WTC11 (cell line): Measurements from ENCODE around the gene EMP2. TPM values are rescaled to one million over a fixed set of nuclear protein-coding genes. Genes with fewer than 3 reads are reported as not detected.

Experiments used
- ATAC-seq: fragments of 200-7000 bp; cut with Tn5 transposase; 2 replicates; pipeline ENCODE4 v1.10.0; 2021; ENCODE audit warnings: mild to moderate bottlenecking, moderate library complexity
- CTCF ChIA-PET: fragments of 300-600 bp; sonication (Branson Sonifier 250); formaldehyde crosslinking; loops from one replicate; lab custom pipeline; 2021; ENCODE audit warnings: antibody characterized with exemption; lab: Charles Lee
- POLR2A ChIA-PET: fragments of 350-600 bp; sonication (Branson Sonifier 250); formaldehyde crosslinking; loops from one replicate; lab custom pipeline; 2021; ENCODE audit warnings: antibody characterized with exemption; lab: Charles Lee
- DNase-seq: peaks from one replicate; pipeline ENCODE4 v3.0.0; 2021; ENCODE audit warnings: low spot score
- H3K27ac Mint-ChIP-seq: 2 replicates; pipeline ENCODE4 v1.8.0; 2021; ENCODE audit warnings: mixed read lengths
- H3K27me3 Mint-ChIP-seq: 2 replicates; pipeline ENCODE4 v1.8.0; 2021; ENCODE audit warnings: low read depth, mild to moderate bottlenecking, moderate library complexity, mixed read lengths
- H3K36me3 Mint-ChIP-seq: 2 replicates; pipeline ENCODE4 v1.8.0; 2021; ENCODE audit warnings: mixed read lengths
- H3K4me1 Mint-ChIP-seq: 2 replicates; pipeline ENCODE4 v1.8.0; 2022; ENCODE audit warnings: mixed read lengths
- H3K4me3 Mint-ChIP-seq: 2 replicates; pipeline ENCODE4 v1.8.0; 2021; ENCODE audit warnings: mild to moderate bottlenecking, moderate library complexity, mixed read lengths
- H3K9me3 Mint-ChIP-seq: 2 replicates; pipeline ENCODE4 v1.8.0; 2021; ENCODE audit warnings: mixed read lengths
- AFF4 ChIP-seq: sonication (generic); formaldehyde crosslinking; IDR thresholded peaks from 2 replicates; pipeline ENCODE4 v1.8.1; 2023; ENCODE audit warnings: mild to moderate bottlenecking, missing genetic modification reagents, borderline replicate concordance
- E2F5 ChIP-seq: sonication (generic); formaldehyde crosslinking; IDR thresholded peaks from 2 replicates; pipeline ENCODE4 v1.8.1; 2022; ENCODE audit warnings: mild to moderate bottlenecking, moderate library complexity, missing genetic modification reagents
- ELF4 ChIP-seq: sonication (generic); formaldehyde crosslinking; IDR thresholded peaks from 2 replicates; pipeline ENCODE4 v1.8.1; 2022; ENCODE audit warnings: low read depth, mild to moderate bottlenecking, moderate library complexity, missing genetic modification reagents
- EMX1 ChIP-seq: fragments of 250-450 bp; sonication (Bioruptor Pico); IDR thresholded peaks from 2 replicates; pipeline ENCODE4 v1.8.0; 2021; ENCODE audit warnings: mild to moderate bottlenecking
- GRHL2 ChIP-seq: fragments of 250-450 bp; sonication (Bioruptor Pico); IDR thresholded peaks from 2 replicates; pipeline ENCODE4 v1.8.0; 2022; ENCODE audit warnings: mild to moderate bottlenecking, moderate library complexity; ENCODE audit not compliant: insufficient replicate concordance, severe bottlenecking
- HMGXB4 ChIP-seq: sonication (generic); formaldehyde crosslinking; IDR thresholded peaks from 2 replicates; pipeline ENCODE4 v1.8.1; 2023; ENCODE audit warnings: mild to moderate bottlenecking, moderate library complexity, missing genetic modification reagents
- KAT7 ChIP-seq: sonication (generic); formaldehyde crosslinking; IDR thresholded peaks from 2 replicates; pipeline ENCODE4 v1.8.1; 2023; ENCODE audit warnings: missing genetic modification reagents, mild to moderate bottlenecking, borderline replicate concordance
- SMAD4 ChIP-seq: sonication (generic); formaldehyde crosslinking; IDR thresholded peaks from 2 replicates; pipeline ENCODE4 v1.8.0; 2022; ENCODE audit warnings: mild to moderate bottlenecking, missing genetic modification reagents
- ZBTB43 ChIP-seq: sonication (generic); formaldehyde crosslinking; IDR thresholded peaks from 2 replicates; pipeline ENCODE4 v1.8.1; 2023; ENCODE audit warnings: mild to moderate bottlenecking, missing genetic modification reagents
- ZNF138 ChIP-seq: sonication (generic); formaldehyde crosslinking; conservative IDR thresholded peaks from 2 replicates; pipeline ENCODE4 v1.8.1; 2022; ENCODE audit warnings: mild to moderate bottlenecking, moderate library complexity, missing genetic modification reagents
- ZNF263 ChIP-seq: sonication (generic); formaldehyde crosslinking; IDR thresholded peaks from 2 replicates; pipeline ENCODE4 v1.8.1; 2022; ENCODE audit warnings: low read depth, mild to moderate bottlenecking, moderate library complexity, missing genetic modification reagents
- ZNF396 ChIP-seq: fragments of 250-450 bp; sonication (Bioruptor Pico); IDR thresholded peaks from 2 replicates; pipeline ENCODE4 v1.8.0; 2021; ENCODE audit warnings: mild to moderate bottlenecking, moderate library complexity, borderline replicate concordance
- ZNF416 ChIP-seq: fragments of 250-450 bp; sonication (Bioruptor Pico); IDR thresholded peaks from 2 replicates; pipeline ENCODE4 v1.9.0; 2021; ENCODE audit warnings: mild to moderate bottlenecking, inconsistent platforms
- total RNA-seq: library from RNA; stranded (reverse); gene quantifications from 3 replicates; pipeline ENCODE4 v1.2.3, GENCODE V29; 2021
- TF ChIP-seq, protein P1 (sequence below): sonication (generic); formaldehyde crosslinking; IDR thresholded peaks from 2 replicates; pipeline ENCODE4 v1.8.0; 2023; ENCODE audit warnings: missing genetic modification reagents
- TF ChIP-seq, protein P2 (sequence below): fragments of 250-450 bp; sonication (Bioruptor Pico); IDR thresholded peaks from 2 replicates; pipeline ENCODE4 v1.8.0; 2021; ENCODE audit warnings: mild to moderate bottlenecking
- TF ChIP-seq, protein P3 (sequence below): sonication (generic); formaldehyde crosslinking; IDR thresholded peaks from 2 replicates; pipeline ENCODE4 v1.8.1; 2022; ENCODE audit warnings: missing genetic modification reagents, borderline replicate concordance

The EMP2 gene
- total RNA-seq, 1 experiment from 2014 or later: 16.4 TPM

DNA sequence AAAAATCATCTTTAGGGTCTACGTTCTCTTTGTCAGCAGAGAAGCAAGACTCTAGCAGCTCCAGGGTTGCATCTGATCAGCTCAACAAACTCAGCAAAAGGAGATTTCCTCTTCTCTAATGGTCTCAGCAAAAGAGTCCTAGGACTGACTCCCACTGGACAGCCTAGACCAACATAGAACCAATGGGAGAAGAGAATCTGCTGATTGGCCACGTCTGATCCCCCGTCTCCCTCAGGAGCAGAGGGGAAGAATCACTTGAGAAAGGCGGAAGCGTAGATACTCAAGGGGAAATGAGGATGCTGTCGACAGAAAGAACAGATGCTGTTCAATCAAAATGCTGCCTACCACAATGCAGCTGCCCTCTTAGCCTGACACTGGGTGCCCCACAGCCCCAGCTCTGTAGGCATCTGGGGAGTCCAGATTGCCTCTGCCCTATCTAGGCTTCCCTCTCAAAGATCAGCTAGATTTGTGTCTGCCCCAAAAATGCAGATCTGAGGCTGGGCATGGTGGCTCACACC, 31.5 kb upstream of the EMP2 start:
- H3K4me3 Mint-ChIP-seq: no peak overlapping the region
- CTCF ChIA-PET: no interaction called here

More for the DNA sequence above, 31.5 kb upstream of the EMP2 start:
- TF ChIP-seq SMAD4 (CRISPR knock-in tag) (no peak), ZNF396 (CRISPR knock-in tag) (no peak), GRHL2 (CRISPR knock-in tag) (no peak), EMX1 (CRISPR knock-in tag) (no peak), ZNF138 (CRISPR knock-in tag) (no peak), AFF4 (CRISPR knock-in tag) (no peak), KAT7 (no peak), HMGXB4 (CRISPR knock-in tag) (no peak), E2F5 (no peak), ZBTB43 (CRISPR knock-in tag) (no peak), ELF4 (CRISPR knock-in tag) (no peak), ZNF416 (CRISPR knock-in tag) (no peak), ZNF263 (no peak)
- TF ChIP-seq, protein P1, sequence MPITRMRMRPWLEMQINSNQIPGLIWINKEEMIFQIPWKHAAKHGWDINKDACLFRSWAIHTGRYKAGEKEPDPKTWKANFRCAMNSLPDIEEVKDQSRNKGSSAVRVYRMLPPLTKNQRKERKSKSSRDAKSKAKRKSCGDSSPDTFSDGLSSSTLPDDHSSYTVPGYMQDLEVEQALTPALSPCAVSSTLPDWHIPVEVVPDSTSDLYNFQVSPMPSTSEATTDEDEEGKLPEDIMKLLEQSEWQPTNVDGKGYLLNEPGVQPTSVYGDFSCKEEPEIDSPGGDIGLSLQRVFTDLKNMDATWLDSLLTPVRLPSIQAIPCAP (CRISPR knock-in tag): no peak
- TF ChIP-seq, protein P2, sequence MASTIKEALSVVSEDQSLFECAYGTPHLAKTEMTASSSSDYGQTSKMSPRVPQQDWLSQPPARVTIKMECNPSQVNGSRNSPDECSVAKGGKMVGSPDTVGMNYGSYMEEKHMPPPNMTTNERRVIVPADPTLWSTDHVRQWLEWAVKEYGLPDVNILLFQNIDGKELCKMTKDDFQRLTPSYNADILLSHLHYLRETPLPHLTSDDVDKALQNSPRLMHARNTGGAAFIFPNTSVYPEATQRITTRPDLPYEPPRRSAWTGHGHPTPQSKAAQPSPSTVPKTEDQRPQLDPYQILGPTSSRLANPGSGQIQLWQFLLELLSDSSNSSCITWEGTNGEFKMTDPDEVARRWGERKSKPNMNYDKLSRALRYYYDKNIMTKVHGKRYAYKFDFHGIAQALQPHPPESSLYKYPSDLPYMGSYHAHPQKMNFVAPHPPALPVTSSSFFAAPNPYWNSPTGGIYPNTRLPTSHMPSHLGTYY: no peak
- TF ChIP-seq, protein P3, sequence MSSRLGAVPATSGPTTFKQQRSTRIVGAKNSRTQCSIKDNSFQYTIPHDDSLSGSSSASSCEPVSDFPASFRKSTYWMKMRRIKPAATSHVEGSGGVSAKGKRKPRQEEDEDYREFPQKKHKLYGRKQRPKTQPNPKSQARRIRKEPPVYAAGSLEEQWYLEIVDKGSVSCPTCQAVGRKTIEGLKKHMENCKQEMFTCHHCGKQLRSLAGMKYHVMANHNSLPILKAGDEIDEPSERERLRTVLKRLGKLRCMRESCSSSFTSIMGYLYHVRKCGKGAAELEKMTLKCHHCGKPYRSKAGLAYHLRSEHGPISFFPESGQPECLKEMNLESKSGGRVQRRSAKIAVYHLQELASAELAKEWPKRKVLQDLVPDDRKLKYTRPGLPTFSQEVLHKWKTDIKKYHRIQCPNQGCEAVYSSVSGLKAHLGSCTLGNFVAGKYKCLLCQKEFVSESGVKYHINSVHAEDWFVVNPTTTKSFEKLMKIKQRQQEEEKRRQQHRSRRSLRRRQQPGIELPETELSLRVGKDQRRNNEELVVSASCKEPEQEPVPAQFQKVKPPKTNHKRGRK (CRISPR knock-in tag): no peak
- TF ChIP-seq, all 79 proteins: peak for 0
- Mint-ChIP-seq H3K27ac (no peak overlapping the region), H3K36me3 (no peaks in the 10 kb centered on the region), H3K9me3 (0 out of 2 replicates have a peak, but pooled peaks cover 4% of the 10 kb centered on the region), H3K4me1 (peaks cover 11% of the 10 kb centered on the region), H3K27me3 (no peaks in the 10 kb centered on the region; the same call in 1 of the 2 replicates)
- ATAC-seq (peak; percentile 58), DNase-seq (no peak)
- POLR2A ChIA-PET: no interaction called here
